PC-9 (cell line): ENCODE measurements around the gene CACNG7. TPM values are rescaled to one million over a fixed set of nuclear protein-coding genes. Genes with fewer than 3 reads are reported as not detected.

Source experiments
- BruUV-seq: library from RNA; stranded (reverse); fragments of 400-500 nt; replicated peaks from 2 replicates; lab custom pipeline; 2021; lab: Mats Ljungman, UMichigan
- CTCF ChIA-PET: fragments of 300-600 bp; sonication (Branson Sonifier 250); formaldehyde crosslinking; loops from one replicate; lab custom pipeline; 2022; ENCODE audit warnings: antibody characterized with exemption; lab: Charles Lee
- POLR2A ChIA-PET: fragments of 300-600 bp; sonication (Branson Sonifier 250); formaldehyde crosslinking; loops from one replicate; lab custom pipeline; 2022; ENCODE audit warnings: antibody characterized with exemption; ENCODE audit not compliant: unreplicated experiment; lab: Charles Lee
- DNase-seq, 2 experiments: peaks; one replicate each; pipeline versions ENCODE4 v3.0.0 to v3.0.0-alpha.2; 2015 to 2022; ENCODE audit warnings: mixed read lengths in 1 of 2
- H2AFZ ChIP-seq: fragments of 200-600 bp; sonication (generic); 2 replicates; pipeline ENCODE4 v1.8.1; 2017; ENCODE audit warnings: antibody characterized with exemption
- H3F3A ChIP-seq: fragments of 200-600 bp; sonication (generic); 2 replicates; pipeline ENCODE4 v1.8.1; 2017; ENCODE audit warnings: antibody characterized with exemption, mild to moderate bottlenecking, low read depth; ENCODE audit not compliant: insufficient read depth
- H3K27ac ChIP-seq: fragments of 200-600 bp; sonication (generic); 2 replicates; pipeline ENCODE4 v1.6.1; 2016; ENCODE audit warnings: mixed run types
- H3K27me3 ChIP-seq: fragments of 200-600 bp; sonication (generic); 2 replicates; pipeline ENCODE4 v1.6.1; 2016; ENCODE audit warnings: low read depth, mixed run types; ENCODE audit not compliant: insufficient read depth
- H3K36me3 ChIP-seq: fragments of 200-600 bp; sonication (generic); 2 replicates; pipeline ENCODE4 v1.6.1; 2016; ENCODE audit warnings: low read depth, mixed run types
- H3K4me1 ChIP-seq: fragments of 200-600 bp; sonication (generic); replicated peaks from 2 replicates; pipeline ENCODE4 v1.6.1; 2016; ENCODE audit warnings: mixed run types; ENCODE audit not compliant: insufficient read depth
- H3K4me2 ChIP-seq: fragments of 200-600 bp; sonication (generic); 2 replicates; pipeline ENCODE4 v1.6.1; 2017; ENCODE audit warnings: mixed run types
- H3K4me3 ChIP-seq: fragments of 200-600 bp; sonication (generic); 2 replicates; pipeline ENCODE4 v1.6.1; 2016; ENCODE audit warnings: mixed run types
- H3K79me2 ChIP-seq: fragments of 200-600 bp; sonication (generic); 2 replicates; pipeline ENCODE4 v1.6.1; 2017; ENCODE audit warnings: low read depth, mixed run types
- H3K9me2 ChIP-seq: fragments of 200-600 bp; sonication (generic); 2 replicates; pipeline ENCODE4 v1.8.1; 2017; ENCODE audit warnings: mild to moderate bottlenecking; ENCODE audit not compliant: insufficient read depth
- H3K9me3 ChIP-seq: fragments of 200-600 bp; sonication (generic); 2 replicates; pipeline ENCODE4 v1.8.1; 2016; ENCODE audit warnings: low read depth; ENCODE audit not compliant: insufficient read depth
- H4K20me1 ChIP-seq: fragments of 200-600 bp; sonication (generic); 2 replicates; pipeline ENCODE4 v1.8.1; 2017; ENCODE audit not compliant: insufficient read depth
- CTCF ChIP-seq: fragments of 200-600 bp; sonication (generic); conservative IDR thresholded peaks from 2 replicates; pipeline ENCODE4 v1.6.1; 2017; ENCODE audit warnings: mixed run types, antibody characterized with exemption, mild to moderate bottlenecking, moderate library complexity
- EZH2 ChIP-seq: fragments of 200-600 bp; sonication (generic); IDR thresholded peaks from 2 replicates; pipeline ENCODE4 v1.8.0; 2017; ENCODE audit warnings: antibody characterized with exemption, low read depth
- intact Hi-C: fragments of 100-400 bp; cut with micrococcal nuclease; formaldehyde crosslinking; loops from one replicate; pipeline ENCODE4 v1.10.0; 2022; ENCODE audit not compliant: unreplicated experiment
- total RNA-seq: library from RNA; stranded (reverse); gene quantifications from 2 replicates; pipeline ENCODE4 v1.2.3, GENCODE V29; 2021

Gene CACNG7
- total RNA-seq, 1 experiment from 2014 or later: not detected

GRCh38 chr19:53874606-53874990 lies 34.5 kb upstream of the CACNG7 start:
- Histone ChIP-seq H3K4me2 (no peak overlapping the region), H3K79me2 (peaks cover 17% of the 10 kb centered on the region), H3K27me3 (no peaks in the 10 kb centered on the region), H3K4me3 (no peak overlapping the region), H3K4me1 (peaks cover 5% of the 10 kb centered on the region; the same call in 1 of the 2 replicates), H3K27ac (no peak overlapping the region), H3K9me2 (no peaks in the 10 kb centered on the region), H4K20me1 (peaks cover 10% of the 10 kb centered on the region; the same call in 1 of the 2 replicates), H3F3A (peaks cover 56% of the 10 kb centered on the region), H3K36me3 (peaks cover 25% of the 10 kb centered on the region), H3K9me3 (no peaks in the 10 kb centered on the region), H2AFZ (no peak overlapping the region)
- BruUV-seq: no TSS peak
- CTCF ChIA-PET: no interaction called here
- no peak for DNase-seq
- TF ChIP-seq CTCF (no peak), EZH2 (no peak)
- POLR2A ChIA-PET: interaction anchor here (0.7 kb wide), 1 partner anchor 1081 kb away, joined by 3 read pairs; no protein-coding TSS in a partner anchor
- intact Hi-C loops: no loop called here

- Histone ChIP-seq H2AFZ (no peak overlapping the region), H3K4me3 (no peak overlapping the region), H3K9me2 (no peaks in the 10 kb centered on the region), H4K20me1 (peaks cover 10% of the 10 kb centered on the region; the same call in 1 of the 2 replicates), H3F3A (peaks cover 59% of the 10 kb centered on the region), H3K4me2 (no peak overlapping the region), H3K27me3 (no peaks in the 10 kb centered on the region), H3K36me3 (peaks cover 25% of the 10 kb centered on the region), H3K79me2 (peaks cover 11% of the 10 kb centered on the region), H3K9me3 (no peaks in the 10 kb centered on the region), H3K4me1 (peaks cover 6% of the 10 kb centered on the region), H3K27ac (no peak overlapping the region)
- ChIA-PET CTCF (no interaction called here), POLR2A (interaction anchor here (0.5 kb wide), 2 partner anchors 14 to 562 kb away, joined by 4 to 8 read pairs; no protein-coding TSS in a partner anchor)
- BruUV-seq: TSS peak; percentile 16
- TF ChIP-seq EZH2: no peak
- TF ChIP-seq CTCF: no peak
- DNase-seq: peak in 1 of 2 experiments; percentile 26
- intact Hi-C loops: no loop called here
Measured at GRCh38 chr19:53875602-53876325, 33.3 kb upstream of the CACNG7 start.

- no TSS peak for BruUV-seq
- DNase-seq: peak in 1 of 2 experiments; percentile 33
- Histone ChIP-seq H3K36me3 (peaks cover 20% of the 10 kb centered on the region), H3K79me2 (0 out of 2 replicates have a peak, but pooled peaks cover 3% of the 10 kb centered on the region), H2AFZ (no peak overlapping the region), H3K4me2 (no peak overlapping the region), H3K4me1 (peaks cover 16% of the 10 kb centered on the region), H3K27ac (no peak overlapping the region), H3K9me3 (no peaks in the 10 kb centered on the region), H3K4me3 (no peak overlapping the region), H3K27me3 (no peaks in the 10 kb centered on the region), H4K20me1 (peaks cover 10% of the 10 kb centered on the region; the same call in 1 of the 2 replicates), H3F3A (peaks cover 60% of the 10 kb centered on the region), H3K9me2 (no peaks in the 10 kb centered on the region)
- no peak for TF ChIP-seq EZH2
- no peak for TF ChIP-seq CTCF
- POLR2A ChIA-PET: interaction anchor here (0.5 to 0.9 kb wide), 3 partner anchors 9 to 561 kb away, joined by 3 to 9 read pairs (median 4); partner anchors contain the start of gene MYADM
- intact Hi-C loops: no loop called here
- CTCF ChIA-PET: interaction anchor here (0.6 kb wide), 1 partner anchor 149 kb away, joined by 4 read pairs; no protein-coding TSS in a partner anchor
Measured at GRCh38 chr19:53876651-53877224, 32.3 kb upstream of the CACNG7 start.
